IPS-NIHi7 (cell line): Measurements from ENCODE around the gene UBE4B.
"Not testable (repeated sequence)": the region's sequence is repeated elsewhere in the genome, so short reads cannot be mapped to it uniquely, and the experiment has no call there.

ENCODE experiments used
- DNase-seq: peaks from one replicate; pipeline ENCODE4 v3.0.0; 2012; ENCODE audit warnings: mixed read lengths; ENCODE audit errors: extremely low spot score

The UBE4B gene

DNA sequence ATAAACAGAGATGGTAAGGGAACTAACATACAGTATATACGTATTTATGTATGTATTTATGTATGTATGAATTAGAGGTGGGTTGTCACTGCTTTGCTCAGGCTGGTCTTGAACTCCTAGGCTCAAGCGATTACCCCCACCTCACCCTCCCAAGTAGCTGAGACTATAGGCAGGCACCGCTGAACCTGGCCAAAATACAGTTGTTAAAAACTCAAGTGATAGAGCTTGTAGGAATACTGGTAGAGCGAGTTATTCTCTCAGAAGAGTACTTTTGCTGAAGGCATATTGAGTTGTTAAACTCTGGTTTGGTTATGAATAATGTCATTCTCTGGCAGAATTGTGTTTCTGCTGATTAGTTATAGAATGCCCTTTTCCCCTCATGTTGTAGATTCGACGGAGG, 38.9 kb downstream of the UBE4B start:
- DNase-seq: no peak

DNA sequence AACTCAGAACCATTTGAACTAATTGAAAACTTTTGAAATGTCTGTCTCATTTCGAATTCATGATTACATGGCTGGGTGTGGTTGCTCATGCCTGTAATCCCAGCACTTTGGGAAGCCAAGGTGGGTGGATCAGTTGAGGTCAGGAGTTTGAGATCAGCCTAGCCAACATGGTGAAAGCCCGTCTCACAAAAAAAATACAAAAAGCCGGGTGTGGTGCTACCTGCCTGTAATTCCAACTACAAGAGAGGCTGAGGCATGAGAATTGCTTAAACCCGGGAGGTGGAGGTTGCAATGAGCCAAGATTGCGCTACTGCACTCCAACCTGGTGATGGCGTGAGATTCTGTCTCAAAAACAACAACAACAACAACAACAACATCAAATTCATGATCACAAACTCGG, 40.6 kb downstream of the UBE4B start:
- not testable (repeated sequence) for DNase-seq

DNA sequence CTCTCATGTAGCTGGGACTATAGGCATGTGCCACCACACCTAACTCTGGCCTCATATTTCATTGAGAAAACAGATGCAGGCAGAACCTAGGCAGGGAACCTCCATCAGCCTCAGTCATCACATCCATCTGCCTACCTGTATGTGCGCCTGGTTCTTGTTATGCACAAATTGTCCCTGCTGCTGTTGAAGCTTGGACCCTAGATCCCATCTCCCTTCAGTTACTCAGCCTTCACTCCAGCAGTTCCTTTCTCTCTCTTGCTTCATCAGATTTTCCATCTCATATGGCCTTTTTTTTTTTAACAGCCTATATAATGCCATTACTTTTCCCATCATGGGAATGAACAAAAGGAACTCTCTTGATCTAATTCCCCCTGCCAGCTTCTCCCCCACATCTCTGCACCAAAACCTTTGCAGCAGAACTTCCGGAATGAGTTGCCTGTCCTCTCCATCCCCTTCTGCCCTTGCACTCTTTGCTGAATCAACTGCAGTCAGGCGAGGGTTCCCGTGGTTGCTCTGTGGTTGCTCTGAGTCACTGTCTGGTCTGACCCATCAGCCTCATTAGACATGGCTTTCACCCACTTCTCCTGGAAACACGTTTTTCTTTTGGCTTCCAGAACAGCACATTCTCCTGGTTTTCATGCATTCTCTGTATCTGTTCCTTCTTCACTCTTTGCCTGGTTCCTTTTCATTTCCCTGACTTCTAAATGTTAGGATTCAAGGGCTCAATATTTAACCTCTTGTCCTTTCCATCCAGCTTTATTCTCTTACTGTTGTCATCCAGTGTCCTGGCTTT, 41.5 kb downstream of the UBE4B start:
- no peak for DNase-seq

DNA sequence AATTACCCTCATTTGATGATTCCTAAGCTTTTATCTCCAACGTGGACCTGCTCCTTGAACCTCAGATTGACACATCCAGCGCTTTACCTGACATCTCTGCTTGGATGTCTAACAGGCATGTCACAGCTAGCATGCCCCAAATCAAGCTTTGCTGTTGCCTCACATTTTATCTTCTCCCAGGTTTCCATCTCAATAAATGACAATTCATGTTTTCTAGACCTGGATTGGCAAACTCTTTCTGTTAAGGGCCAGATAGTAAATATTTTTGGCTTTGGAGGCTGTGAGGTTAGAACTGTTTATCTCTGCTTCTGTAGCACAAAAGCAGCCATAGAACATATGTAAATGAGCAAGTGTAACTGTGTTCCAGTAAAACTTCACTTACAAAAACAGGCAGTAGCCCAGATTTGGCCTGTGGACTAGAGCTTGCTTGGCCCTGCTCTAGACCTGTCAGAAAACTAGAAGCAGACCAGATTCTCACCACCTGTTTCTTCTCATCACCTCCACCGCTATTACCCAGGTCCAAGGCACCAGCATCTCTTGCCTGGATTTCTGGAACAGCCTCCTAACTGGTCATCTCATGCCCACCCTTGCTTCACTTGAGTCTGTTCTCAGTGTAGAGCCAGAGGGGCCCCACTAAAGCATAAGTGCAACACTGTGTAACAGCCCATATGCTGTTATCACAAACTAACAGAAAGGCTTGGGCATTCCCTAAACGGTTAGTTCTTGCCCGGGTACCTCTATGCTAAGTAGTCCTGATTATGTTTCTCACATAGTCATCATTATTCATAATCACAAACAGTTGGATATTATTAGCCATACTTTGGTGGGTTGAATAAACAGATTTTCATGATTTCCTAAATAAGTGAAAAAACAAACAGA, 42.3 kb downstream of the UBE4B start:
- no peak for DNase-seq

DNA sequence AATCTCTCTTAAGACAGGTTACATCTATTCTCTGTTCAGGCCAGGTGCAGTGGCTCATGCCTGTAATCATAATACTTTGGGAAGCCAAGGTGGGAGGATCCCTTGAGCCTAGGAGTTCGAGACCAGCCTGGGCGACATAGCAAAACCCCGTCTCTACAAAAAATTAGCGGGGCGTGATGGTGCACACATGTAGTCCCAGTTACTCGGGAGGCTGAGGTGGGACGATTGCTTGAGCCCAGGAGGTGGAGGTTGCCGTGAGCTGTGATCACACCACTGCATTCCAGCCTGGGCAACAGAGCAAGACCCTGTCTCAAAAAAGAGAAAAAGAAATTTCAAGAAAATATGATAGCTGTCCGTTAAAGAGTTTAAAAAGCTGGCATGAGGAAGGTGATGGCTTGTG, 43.0 kb downstream of the UBE4B start:
- DNase-seq: no peak

DNA sequence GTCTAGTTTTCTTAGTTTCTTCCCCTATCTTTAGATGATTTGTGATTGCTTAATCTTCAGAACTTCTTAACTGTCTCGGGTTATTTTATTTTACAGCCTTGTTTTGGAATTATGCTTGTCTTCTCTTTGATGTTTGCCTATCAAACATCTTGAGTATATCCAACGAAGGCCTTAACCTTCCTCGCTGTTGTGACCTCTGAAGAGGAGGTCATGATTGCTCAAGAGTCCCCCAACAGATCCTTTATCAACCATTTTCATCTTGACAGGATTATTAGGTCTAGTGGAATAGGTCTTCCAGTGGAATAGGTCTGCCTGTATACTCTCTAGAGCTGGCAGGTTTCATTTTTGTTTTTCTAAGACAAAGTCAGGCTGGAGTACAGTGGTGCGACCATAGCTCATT, 45.7 kb downstream of the UBE4B start:
- no peak for DNase-seq

DNA sequence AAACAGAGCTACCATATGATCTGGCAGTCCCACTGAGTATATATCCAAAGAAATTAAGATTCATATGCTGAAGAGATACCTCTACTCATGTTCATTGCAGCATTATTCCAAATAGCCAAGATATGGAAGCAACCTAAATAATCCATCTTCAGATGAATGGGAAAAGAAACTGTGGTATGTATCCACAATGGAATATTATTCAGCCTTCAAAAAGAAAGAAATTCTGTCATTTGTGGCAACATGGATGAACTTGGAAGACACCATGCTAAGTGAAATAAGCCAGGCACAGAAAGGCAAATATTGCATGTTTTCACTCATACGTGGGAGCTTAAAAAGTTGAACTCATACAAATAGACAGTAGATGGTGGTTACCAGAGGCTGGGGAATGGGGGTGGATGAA, 47.8 kb downstream of the UBE4B start:
- DNase-seq: no peak

DNA sequence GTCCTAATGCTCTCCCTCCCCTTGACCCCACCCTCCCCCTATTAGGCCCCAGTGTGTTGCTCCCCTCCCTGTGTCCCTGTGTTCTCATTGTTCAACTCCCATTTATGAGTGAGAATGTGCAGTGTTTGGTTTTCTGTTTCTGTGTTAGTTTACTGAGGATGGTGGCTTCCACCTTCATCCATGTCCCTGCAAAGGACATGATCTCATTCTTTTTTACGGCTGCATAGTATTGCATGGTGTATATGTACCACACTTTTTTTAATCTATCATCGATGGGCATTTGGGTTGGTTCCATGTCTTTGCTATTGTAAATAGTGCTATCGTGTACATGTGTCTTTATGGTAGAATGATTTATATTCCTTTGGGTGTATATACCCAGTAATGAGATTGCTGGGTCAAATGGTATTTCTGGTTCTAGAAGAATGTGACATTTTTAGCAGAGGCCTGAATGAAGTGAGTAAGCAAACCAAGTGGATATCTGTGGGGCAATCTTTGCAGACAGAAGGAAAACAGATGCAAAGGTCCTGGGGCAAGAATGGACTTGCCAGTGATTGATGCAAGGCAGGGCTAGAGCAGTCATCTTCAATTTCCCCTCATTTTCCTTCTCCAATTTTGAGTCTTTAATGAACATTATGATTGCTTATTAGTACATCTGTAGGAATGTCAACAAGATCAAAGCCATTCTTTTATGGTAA, 50.2 kb downstream of the UBE4B start:
- DNase-seq: no peak

DNA sequence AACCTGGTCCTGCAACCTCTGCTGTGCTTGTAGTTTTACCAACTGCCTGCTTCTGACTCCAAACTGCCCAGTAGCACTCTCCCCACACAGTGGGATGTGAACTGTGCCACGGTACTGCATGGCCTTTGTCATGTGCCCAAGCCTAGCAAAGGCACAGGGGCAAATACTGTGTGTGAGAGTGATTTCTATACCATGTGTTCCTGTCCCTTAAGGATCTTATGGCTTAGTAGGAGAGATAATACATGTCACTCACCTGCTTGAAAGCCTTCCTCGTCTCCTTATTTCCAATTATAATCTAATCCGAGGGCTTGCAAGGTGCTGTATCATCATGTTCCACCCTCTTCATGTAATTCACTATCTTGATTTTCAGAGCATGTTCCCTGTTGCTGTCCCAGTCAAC, 51.3 kb downstream of the UBE4B start:
- no peak for DNase-seq

DNA sequence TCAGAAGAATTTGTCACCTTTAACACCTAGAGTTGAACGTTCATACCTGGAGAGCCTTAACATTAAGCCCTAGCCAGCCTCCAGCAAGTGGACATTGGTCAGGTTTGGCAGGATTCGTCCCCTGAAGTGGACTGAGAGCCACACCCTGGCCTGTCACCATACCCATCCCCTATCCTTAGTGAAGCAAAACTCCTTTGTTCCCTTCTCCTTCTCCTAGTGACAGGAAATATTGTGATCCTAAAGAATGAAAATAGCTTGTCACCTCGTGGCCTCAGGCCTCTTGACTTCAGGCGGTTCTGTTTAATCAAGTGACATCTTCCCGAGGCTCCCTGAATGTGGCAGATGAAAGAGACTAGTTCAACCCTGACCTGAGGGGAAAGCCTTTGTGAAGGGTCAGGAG, 52.3 kb downstream of the UBE4B start:
- DNase-seq: no peak

DNA sequence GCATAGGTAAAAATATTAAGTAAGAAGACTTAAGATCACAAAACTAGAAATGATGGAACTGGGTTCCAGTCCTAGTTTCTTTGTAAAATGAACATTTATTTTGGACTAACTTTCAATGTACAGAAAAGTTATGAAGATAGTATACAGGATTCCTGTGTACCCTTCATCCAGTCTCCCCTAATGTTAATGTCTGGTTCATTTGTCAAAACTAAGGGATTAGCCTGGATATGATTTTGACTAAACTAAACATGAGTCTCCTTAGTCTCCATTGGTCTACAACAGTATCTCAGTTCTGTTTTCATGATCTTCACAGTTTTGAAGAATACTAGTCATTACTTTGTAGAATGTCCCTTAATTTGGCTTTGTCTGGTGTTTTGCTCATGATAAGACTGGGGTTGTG, 54.5 kb downstream of the UBE4B start:
- DNase-seq: no peak

DNA sequence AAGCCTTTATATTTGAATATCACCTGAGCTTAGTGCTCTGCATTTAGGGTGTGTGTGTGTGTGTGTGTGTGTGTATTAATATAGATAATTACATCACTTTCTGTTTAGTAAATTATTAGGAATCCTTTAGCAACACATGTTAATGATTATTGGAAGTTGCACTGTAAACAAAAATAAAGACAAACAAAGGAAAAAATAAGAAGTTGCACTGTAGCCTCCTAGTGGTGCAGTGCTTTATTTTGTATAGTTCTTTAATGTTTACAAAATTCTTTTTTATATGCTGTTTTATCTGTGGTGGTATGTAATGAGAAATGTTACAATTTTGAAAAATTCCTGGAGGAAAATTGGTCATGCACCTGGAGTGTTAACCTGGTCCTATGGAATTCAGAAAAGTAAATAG, 69.2 kb downstream of the UBE4B start:
- DNase-seq: no peak

DNA sequence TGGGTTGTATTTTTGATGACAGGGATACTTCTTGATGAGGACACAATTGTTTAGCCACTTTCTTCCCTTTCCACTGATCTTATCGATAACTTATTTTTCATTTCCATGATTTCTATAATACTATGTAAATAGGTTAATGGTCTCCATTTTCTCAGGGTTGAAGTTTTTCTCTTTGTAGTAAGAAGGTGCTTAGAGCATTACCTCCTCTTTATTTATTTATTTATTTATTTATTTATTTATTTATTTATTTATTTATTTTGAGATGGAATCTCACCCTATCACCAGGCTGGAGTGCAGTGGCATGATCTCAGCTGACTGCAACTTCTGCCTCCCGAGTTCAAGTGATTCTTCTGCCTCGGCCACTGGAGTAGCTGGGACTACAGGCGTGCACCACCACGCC, 70.4 kb downstream of the UBE4B start:
- DNase-seq: no peak

DNA sequence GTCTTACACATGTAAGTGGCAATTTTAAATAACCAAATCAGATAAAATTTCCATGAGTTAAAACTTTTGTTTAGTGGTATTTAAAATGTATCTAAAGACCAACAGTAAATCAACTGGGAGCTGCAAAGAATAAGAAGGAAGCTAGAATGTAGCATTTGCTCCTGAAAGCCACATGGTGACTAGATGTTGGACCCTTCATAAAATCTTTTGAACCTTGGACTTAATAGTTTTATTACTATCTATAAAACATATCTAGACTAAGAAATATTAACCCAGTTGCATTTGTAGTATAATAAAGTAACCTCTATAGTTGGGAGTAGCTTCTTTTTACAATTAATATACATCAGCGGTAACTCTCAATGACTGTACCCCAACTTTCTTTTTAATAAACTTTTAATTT, 72.1 kb downstream of the UBE4B start:
- DNase-seq: no peak

DNA sequence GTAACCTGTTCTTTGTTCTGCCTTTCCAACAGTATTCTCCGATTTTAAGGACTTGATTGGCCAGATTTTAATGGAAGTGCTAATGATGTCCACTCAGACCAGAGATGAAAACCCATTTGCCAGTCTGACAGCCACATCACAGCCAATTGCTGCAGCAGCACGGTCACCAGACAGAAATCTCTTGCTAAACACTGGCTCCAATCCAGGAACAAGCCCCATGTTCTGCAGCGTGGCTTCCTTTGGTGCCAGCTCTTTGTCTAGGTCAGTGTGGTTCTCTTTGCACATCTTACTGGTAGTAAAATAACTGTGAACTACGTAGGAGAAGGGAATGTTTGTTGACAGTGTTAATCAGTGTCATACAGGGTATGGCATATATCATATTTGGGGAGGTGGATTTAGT, 72.7 kb downstream of the UBE4B start:
- DNase-seq: no peak

DNA sequence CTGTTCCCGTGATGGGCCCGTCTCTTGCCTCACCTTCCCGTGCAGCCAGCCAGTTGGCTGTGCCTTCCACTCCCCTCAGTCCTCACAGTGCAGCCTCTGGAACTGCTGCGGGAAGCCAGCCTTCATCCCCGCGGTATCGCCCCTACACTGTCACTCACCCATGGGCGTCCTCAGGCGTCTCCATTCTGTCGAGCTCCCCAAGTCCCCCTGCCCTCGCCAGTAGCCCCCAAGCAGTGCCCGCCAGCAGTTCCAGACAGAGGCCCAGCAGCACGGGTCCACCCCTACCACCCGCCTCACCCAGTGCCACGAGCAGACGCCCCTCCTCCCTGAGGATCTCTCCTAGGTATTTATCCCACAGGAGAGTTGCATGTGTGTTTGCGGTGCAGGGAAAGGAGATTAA, 73.5 kb downstream of the UBE4B start:
- DNase-seq: no peak

DNA sequence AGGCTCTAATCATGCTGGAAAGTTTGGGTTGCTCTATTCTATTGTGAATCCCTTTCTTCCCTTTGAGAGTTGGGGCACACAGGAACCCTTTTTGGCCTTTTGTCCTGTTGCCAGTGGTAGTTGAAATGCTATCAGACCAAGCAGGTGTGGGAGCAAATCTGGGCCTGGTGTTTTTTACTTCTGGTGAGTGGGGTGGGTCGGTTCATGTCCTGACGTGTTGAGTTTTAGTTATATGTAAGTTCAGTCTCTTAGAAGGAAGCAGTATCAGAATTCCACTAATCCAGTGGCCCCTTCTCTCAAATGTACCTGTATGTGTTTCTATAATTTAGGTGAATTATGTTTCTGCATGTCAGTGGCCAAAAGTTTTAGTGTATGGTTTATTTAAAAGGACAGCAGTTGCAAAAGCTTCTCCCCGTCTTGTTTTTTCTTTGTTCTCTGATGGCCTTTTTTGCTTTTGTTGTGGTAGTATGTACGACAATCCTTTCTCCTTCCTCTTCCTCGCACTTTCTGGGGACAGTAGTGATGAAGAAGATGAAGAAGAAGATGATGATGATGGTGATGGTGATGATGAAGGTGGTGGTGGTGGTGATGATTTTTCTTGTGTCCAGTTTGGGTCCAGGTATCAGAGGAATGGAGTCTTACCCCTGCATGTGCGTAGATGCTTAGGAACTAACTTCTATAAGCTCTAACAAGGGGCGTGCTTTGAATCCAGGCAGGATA, 74.2 kb downstream of the UBE4B start:
- DNase-seq: no peak

DNA sequence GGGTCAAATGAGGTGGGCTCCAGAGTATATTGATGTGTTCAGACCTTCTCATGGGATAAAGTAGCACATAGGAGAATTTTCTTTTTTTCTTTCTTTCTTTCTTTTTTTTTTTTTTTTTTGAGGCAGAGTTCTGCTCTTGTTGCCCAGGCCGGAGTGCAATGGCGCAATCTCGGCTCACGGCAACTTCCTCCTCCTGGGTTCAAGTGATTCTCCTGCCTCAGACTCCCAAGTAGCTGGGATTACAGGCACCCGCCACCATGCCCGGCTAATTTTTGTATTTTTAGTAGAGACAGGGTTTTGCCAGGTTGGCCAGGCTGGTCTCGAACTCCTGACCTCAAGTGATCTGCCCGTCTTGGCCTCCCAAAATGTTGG, 74.7 kb downstream of the UBE4B start:
- DNase-seq: not testable (repeated sequence)

DNA sequence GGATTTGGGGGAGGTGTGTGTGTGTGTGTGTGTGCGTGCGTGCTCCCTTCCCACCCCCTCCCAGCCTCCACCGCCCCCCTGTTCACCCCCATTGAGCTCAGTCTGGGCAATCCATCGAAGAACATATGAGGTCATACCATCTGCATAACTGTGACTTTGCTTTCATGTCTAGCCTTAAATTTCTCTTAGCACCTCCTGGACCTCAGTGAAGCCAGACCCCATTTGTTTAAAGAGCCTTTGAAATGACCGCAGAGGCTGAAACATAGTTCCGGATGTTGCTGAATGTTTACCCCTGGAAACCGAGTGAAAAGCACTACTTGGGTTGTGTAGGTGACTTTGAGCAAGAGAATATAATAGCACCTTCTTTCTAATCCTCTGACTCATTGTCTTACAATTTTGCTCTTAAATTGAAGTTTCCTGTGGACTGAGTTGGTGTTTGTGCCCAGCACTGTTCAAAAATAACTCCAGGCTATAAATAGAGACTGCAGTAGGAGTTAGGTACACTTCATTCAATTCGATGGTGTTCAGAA, 75.4 kb downstream of the UBE4B start:
- no peak for DNase-seq

DNA sequence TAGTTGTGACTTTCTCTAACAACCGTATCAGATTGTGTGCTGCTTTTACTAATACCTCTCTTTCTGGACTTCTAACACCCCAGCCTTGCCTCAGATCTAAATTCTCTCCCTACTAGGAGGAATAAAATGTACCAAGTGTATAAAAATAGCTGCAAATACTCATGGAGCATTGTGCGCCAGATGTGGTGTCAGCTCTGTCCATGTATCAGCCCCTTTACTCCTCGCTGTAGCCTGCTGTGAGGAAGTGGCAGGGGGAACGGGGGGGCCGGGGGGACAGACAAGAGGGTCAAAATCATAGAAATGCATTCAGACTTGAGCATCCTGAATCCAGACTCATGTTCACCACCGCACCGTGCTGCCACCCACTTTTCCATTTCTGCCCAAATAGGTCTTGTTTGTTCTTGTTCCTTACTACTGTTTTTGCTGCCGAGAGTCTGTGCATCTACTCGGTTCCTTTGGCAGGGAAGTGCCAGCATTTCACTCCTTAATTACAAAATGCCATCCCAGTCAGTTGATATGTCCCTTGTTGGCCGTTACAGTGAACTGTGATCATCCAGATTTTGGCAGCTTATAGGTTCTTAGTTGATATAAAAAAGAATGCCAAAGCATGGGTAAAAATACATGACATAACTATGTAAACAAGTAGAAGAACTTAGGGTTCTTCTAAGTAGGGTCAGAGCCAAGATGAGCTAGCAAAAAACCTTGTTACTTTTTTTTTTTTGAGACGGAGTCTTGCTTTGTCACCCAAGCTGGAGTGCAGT, 76.4 kb downstream of the UBE4B start:
- DNase-seq: no peak

DNA sequence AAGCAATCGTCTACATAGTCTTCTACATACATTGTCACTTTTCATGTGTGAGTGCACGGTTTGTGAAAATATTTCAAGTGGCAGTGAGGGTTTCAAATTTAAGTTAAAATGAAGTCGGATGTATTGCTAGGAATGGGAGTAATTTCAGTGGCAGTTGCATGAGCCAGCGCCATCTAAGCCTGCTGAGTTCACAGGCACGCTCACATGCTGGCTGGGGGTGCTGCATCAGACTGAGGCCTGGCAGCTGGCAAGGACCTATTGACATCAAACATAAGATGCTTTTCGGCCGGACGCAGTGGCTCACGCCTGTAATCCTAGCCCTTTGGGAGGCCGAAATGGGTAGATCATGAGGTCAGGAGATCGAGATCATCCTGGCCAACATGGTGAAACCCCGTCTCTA, 80.7 kb downstream of the UBE4B start:
- no peak for DNase-seq
